ENCODE data around the gene CFAP47.

GRCh38 chrX:36102425-36102824 lies 182.9 kb downstream of the CFAP47 start:
- TF ChIP-seq CTCF (IDR thresholded peaks at IDR 0.05) (no peak), POLR2AphosphoS5 (IDR thresholded peaks at IDR 0.05) (no peak), EP300 (IDR thresholded peaks at IDR 0.05) (no peak), POLR2A (IDR thresholded peaks at IDR 0.05) (no peak)

Data from suprapubic skin (tissue), 4 donors.